ENCODE data around the gene FER. TPM values are rescaled to one million over a fixed set of nuclear protein-coding genes. Genes with fewer than 3 reads are reported as not detected.
"Not testable (repeated sequence)": the region's sequence is repeated elsewhere in the genome, so short reads cannot be mapped to it uniquely, and the experiment has no call there.

The FER gene
- total RNA-seq, 5 donors from 2014 or later (not counting 1 experiment from before 2014, with no cell fraction given) = 7.0 to 19.6 (median 10.4) TPM

- POLR2A ChIA-PET; H3K9me3 Mint-ChIP-seq; H3K27me3 Mint-ChIP-seq; H3K27ac ChIP-seq (ENCODE audit: low read length); DNase-seq; H3K4me3 Mint-ChIP-seq; H3K4me3 ChIP-seq (ENCODE audit: control insufficient read depth in 1 of 2, extremely low read depth in 1 of 2, low read length in 1 of 2); CTCF ChIA-PET; H3K27me3 ChIP-seq (replicated peaks in 1 of 2; ENCODE audit: control insufficient read depth in 2 of 2, extremely low read depth in 1 of 2, insufficient read depth in 2 of 2, low read length in 1 of 2); H3K9me3 ChIP-seq; H3K4me1 ChIP-seq (ENCODE audit: control insufficient read depth in 1 of 2, extremely low read depth in 1 of 2, insufficient read depth in 2 of 2, low read length in 2 of 2); ATAC-seq (replicated peaks in 1 of 4); H3K27ac Mint-ChIP-seq: not testable (repeated sequence)
- 100% methylated on average over 2 of the region's 4 CpGs for WGBS (ENCODE audit: insufficient coverage)
- H3K36me3 Mint-ChIP-seq = peaks cover 40% of the 10 kb centered on the region
- peaks cover 15 to 38% (median 15%) of the 10 kb centered on the region in 3 donors for H3K4me1 Mint-ChIP-seq
- peaks cover 0 to 10% of the 10 kb centered on the region in 2 donors for H3K36me3 ChIP-seq (ENCODE audit: control insufficient read depth in 2 of 2, extremely low read depth in 1 of 2, insufficient read depth in 1 of 2, low read length in 1 of 2)
Measured at GRCh38 chr5:108784577-108784976, 36.9 kb downstream of the FER start.

- DNase-seq = no peak
- Mint-ChIP-seq H3K4me1 (peaks cover 10 to 25% (median 12%) of the 10 kb centered on the region in 3 donors), H3K36me3 (peaks cover 40% of the 10 kb centered on the region), H3K9me3 (peaks cover 0 to 5% (median 0%) of the 10 kb centered on the region in 3 donors), H3K27me3 (no peaks in the 10 kb centered on the region), H3K4me3 (no peak overlapping the region), H3K27ac (no peak overlapping the region)
- peaks cover 0 to 10% of the 10 kb centered on the region in 2 donors for H3K36me3 ChIP-seq (ENCODE audit: control insufficient read depth in 2 of 2, extremely low read depth in 1 of 2, insufficient read depth in 1 of 2, low read length in 1 of 2)
- no peak overlapping the region for H3K27ac ChIP-seq (ENCODE audit: low read length)
- no peaks in the 10 kb centered on the region for H3K9me3 ChIP-seq
- no peak for ATAC-seq (replicated peaks in 1 of 4)
- POLR2A ChIA-PET = no interaction called here
- H3K4me1 ChIP-seq (ENCODE audit: control insufficient read depth in 1 of 2, extremely low read depth in 1 of 2, insufficient read depth in 2 of 2, low read length in 2 of 2) = no peaks in the 10 kb centered on the region
- no peaks in the 10 kb centered on the region for H3K27me3 ChIP-seq (replicated peaks in 1 of 2; ENCODE audit: control insufficient read depth in 2 of 2, extremely low read depth in 1 of 2, insufficient read depth in 2 of 2, low read length in 1 of 2)
- H3K4me3 ChIP-seq (ENCODE audit: control insufficient read depth in 1 of 2, extremely low read depth in 1 of 2, low read length in 1 of 2) = no peak overlapping the region
- WGBS (ENCODE audit: insufficient coverage) = 88% methylated on average over 12 of the region's 12 CpGs
- CTCF ChIA-PET = no interaction called here
Measured at GRCh38 chr5:108786806-108787483, 39.2 kb downstream of the FER start.

- CTCF ChIA-PET = no interaction called here
- no peak overlapping the region for H3K4me3 ChIP-seq (ENCODE audit: control insufficient read depth in 1 of 2, extremely low read depth in 1 of 2, low read length in 1 of 2)
- Mint-ChIP-seq H3K27me3 (no peaks in the 10 kb centered on the region), H3K4me3 (no peak overlapping the region), H3K27ac (no peak overlapping the region), H3K36me3 (peaks cover 37% of the 10 kb centered on the region), H3K4me1 (peaks cover 4 to 15% (median 7%) of the 10 kb centered on the region in 3 donors), H3K9me3 (peaks cover 2 to 7% (median 2%) of the 10 kb centered on the region in 3 donors)
- no peaks in the 10 kb centered on the region for H3K4me1 ChIP-seq (ENCODE audit: control insufficient read depth in 1 of 2, extremely low read depth in 1 of 2, insufficient read depth in 2 of 2, low read length in 2 of 2)
- H3K9me3 ChIP-seq = no peaks in the 10 kb centered on the region
- DNase-seq (no peak), ATAC-seq (replicated peaks in 1 of 4) (no peak)
- POLR2A ChIA-PET = no interaction called here
- no peaks in the 10 kb centered on the region for H3K27me3 ChIP-seq (replicated peaks in 1 of 2; ENCODE audit: control insufficient read depth in 2 of 2, extremely low read depth in 1 of 2, insufficient read depth in 2 of 2, low read length in 1 of 2)
- H3K27ac ChIP-seq (ENCODE audit: low read length) = no peak overlapping the region
- 84% methylated on average over 4 of the region's 7 CpGs for WGBS (ENCODE audit: insufficient coverage)
- H3K36me3 ChIP-seq (ENCODE audit: control insufficient read depth in 2 of 2, extremely low read depth in 1 of 2, insufficient read depth in 1 of 2, low read length in 1 of 2) = peaks cover 0 to 10% of the 10 kb centered on the region in 2 donors
Measured at GRCh38 chr5:108788142-108788541, 40.4 kb downstream of the FER start.

- no peak overlapping the region for H3K4me3 Mint-ChIP-seq
- Histone ChIP-seq H3K36me3 (ENCODE audit: control insufficient read depth in 2 of 2, extremely low read depth in 1 of 2, insufficient read depth in 1 of 2, low read length in 1 of 2) (no peaks in the 10 kb centered on the region), H3K4me1 (ENCODE audit: control insufficient read depth in 1 of 2, extremely low read depth in 1 of 2, insufficient read depth in 2 of 2, low read length in 2 of 2) (no peaks in the 10 kb centered on the region), H3K27ac (ENCODE audit: low read length) (no peak overlapping the region), H3K9me3 (no peaks in the 10 kb centered on the region), H3K27me3 (replicated peaks in 1 of 2; ENCODE audit: control insufficient read depth in 2 of 2, extremely low read depth in 1 of 2, insufficient read depth in 2 of 2, low read length in 1 of 2) (no peaks in the 10 kb centered on the region), H3K4me3 (ENCODE audit: control insufficient read depth in 1 of 2, extremely low read depth in 1 of 2, low read length in 1 of 2) (no peak overlapping the region)
- H3K9me3 Mint-ChIP-seq = peaks cover 3 to 12% (median 3%) of the 10 kb centered on the region in 3 donors
- POLR2A ChIA-PET = no interaction called here
- no peak for DNase-seq
- no CpG with 5 or more reads among the region's 5 CpGs for WGBS (ENCODE audit: insufficient coverage)
- peaks cover 4 to 5% (median 5%) of the 10 kb centered on the region in 3 donors for H3K4me1 Mint-ChIP-seq
- CTCF ChIA-PET = no interaction called here
- H3K27me3 Mint-ChIP-seq = no peaks in the 10 kb centered on the region
- H3K27ac Mint-ChIP-seq = no peak overlapping the region
- no peak for ATAC-seq (replicated peaks in 1 of 4)
- peaks cover 40% of the 10 kb centered on the region for H3K36me3 Mint-ChIP-seq
Measured at GRCh38 chr5:108793207-108793606, 45.5 kb downstream of the FER start.

DNA sequence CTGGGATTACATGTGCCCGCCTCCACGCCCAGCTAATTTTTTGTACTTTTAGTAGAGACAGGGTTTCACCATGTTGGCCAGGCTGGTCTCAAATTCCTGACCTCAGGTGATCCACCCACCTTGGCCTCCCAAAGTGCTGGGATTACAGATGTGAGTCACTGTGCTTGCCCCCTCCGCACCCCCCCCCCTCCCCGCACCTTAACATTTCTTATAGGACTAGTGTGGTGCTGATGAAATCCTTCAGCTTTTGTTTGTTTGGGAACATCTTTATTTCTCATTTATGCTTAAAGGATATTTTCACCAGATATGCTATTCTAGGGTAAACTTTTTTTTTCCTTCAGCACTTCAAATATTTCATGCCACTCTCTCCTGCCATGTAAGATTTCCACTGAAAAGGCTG, 46.7 kb downstream of the FER start:
- H3K27ac Mint-ChIP-seq; H3K4me1 ChIP-seq (ENCODE audit: control insufficient read depth in 1 of 2, extremely low read depth in 1 of 2, insufficient read depth in 2 of 2, low read length in 2 of 2); H3K27ac ChIP-seq (ENCODE audit: low read length); H3K27me3 Mint-ChIP-seq; ATAC-seq (replicated peaks in 1 of 4); CTCF ChIA-PET; H3K36me3 ChIP-seq (ENCODE audit: control insufficient read depth in 2 of 2, extremely low read depth in 1 of 2, insufficient read depth in 1 of 2, low read length in 1 of 2); H3K4me1 Mint-ChIP-seq; H3K27me3 ChIP-seq (replicated peaks in 1 of 2; ENCODE audit: control insufficient read depth in 2 of 2, extremely low read depth in 1 of 2, insufficient read depth in 2 of 2, low read length in 1 of 2); POLR2A ChIA-PET; H3K9me3 ChIP-seq; H3K4me3 Mint-ChIP-seq; DNase-seq; H3K4me3 ChIP-seq (ENCODE audit: control insufficient read depth in 1 of 2, extremely low read depth in 1 of 2, low read length in 1 of 2): not testable (repeated sequence)
- WGBS (ENCODE audit: insufficient coverage) = no CpG with 5 or more reads among the region's 4 CpGs
- Mint-ChIP-seq H3K9me3 (peaks cover 3 to 12% (median 3%) of the 10 kb centered on the region in 3 donors), H3K36me3 (peaks cover 42% of the 10 kb centered on the region)

DNA sequence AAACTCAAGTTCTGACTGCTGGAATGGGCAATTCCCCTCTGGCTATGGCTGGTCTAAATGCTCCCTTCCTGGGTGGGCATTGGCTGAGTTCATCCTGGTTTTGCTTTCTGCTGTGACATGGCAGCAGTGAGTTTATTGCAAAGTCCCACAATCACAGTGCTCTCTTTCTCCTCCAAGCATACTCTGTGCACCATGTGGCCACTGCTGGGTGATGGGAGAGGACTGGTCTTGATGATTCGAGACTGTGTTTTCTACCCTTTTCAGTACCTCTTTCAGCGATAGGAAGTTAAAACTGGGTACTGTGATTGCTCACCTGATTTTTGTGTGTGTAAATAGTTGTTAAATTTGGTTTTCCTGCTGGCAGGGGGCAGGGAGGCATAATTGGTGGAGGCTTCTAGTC, 49.7 kb downstream of the FER start:
- no peak overlapping the region for H3K27ac ChIP-seq (ENCODE audit: low read length)
- Mint-ChIP-seq H3K4me3 (no peak overlapping the region), H3K27me3 (no peaks in the 10 kb centered on the region), H3K27ac (no peak overlapping the region), H3K9me3 (peaks cover 3 to 13% (median 3%) of the 10 kb centered on the region in 3 donors), H3K4me1 (peaks cover 0 to 2% (median 0%) of the 10 kb centered on the region in 3 donors), H3K36me3 (peaks cover 59% of the 10 kb centered on the region)
- ATAC-seq (replicated peaks in 1 of 4) (no peak), DNase-seq (no peak)
- CTCF ChIA-PET = no interaction called here
- H3K9me3 ChIP-seq = no peaks in the 10 kb centered on the region
- H3K4me3 ChIP-seq (ENCODE audit: control insufficient read depth in 1 of 2, extremely low read depth in 1 of 2, low read length in 1 of 2) = no peak overlapping the region
- H3K27me3 ChIP-seq (replicated peaks in 1 of 2; ENCODE audit: control insufficient read depth in 2 of 2, extremely low read depth in 1 of 2, insufficient read depth in 2 of 2, low read length in 1 of 2) = no peaks in the 10 kb centered on the region
- POLR2A ChIA-PET = no interaction called here
- H3K4me1 ChIP-seq (ENCODE audit: control insufficient read depth in 1 of 2, extremely low read depth in 1 of 2, insufficient read depth in 2 of 2, low read length in 2 of 2) = no peaks in the 10 kb centered on the region
- H3K36me3 ChIP-seq (ENCODE audit: control insufficient read depth in 2 of 2, extremely low read depth in 1 of 2, insufficient read depth in 1 of 2, low read length in 1 of 2) = peaks cover 0 to 3% of the 10 kb centered on the region in 2 donors
- whole genome bisulfite sequencing (ENCODE audit: insufficient coverage) = no CpG with 5 or more reads among the region's 2 CpGs

Data from T-cell (primary cell).